Measurements from ENCODE around the gene FARS2.

The FARS2 gene

DNA sequence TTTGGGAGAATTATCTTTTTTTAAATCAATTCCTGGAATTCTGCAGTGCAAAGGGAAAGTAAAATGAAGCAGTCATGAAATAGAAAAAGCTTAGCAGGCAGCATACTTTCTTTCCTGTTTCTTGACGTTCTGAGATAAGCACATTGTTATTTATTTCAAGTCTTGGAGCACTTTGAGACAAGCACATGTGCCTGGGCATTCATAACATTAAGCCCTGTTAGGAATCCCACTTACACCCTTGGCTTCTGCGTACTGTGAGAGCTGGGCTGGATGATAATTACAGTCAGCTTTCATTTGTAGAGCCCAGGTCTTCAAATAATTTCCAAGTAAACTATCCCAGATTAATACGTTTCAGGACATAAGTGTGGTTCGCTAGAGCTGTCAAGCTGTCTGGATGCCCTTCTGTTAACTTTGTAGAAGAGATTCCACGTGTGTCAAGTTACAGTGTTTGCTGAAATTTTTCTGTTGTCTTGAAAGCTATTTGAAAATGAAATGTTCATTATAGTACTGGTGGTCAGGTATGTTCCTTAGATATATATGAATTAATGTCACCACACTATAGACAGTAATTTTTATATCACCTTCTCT, 8.9 kb downstream of the FARS2 start:
- H3K27me3 ChIP-seq (ENCODE audit: control insufficient read depth, insufficient read depth, low read length): no peaks in the 10 kb centered on the region
- no peaks in the 10 kb centered on the region for H3K36me3 ChIP-seq (ENCODE audit: control insufficient read depth, insufficient read depth, low read length)
- no peaks in the 10 kb centered on the region for H3K4me1 ChIP-seq (ENCODE audit: control insufficient read depth, insufficient read depth, low read length)
- H3K4me3 ChIP-seq (ENCODE audit: low read depth, low read length): no peak overlapping the region
- no peaks in the 10 kb centered on the region for H3K9me3 ChIP-seq (ENCODE audit: control insufficient read depth, insufficient read depth, low read depth, low read length)
- H3K9ac ChIP-seq (ENCODE audit: low read length): no peak overlapping the region
- no peak overlapping the region for H3K27ac ChIP-seq (ENCODE audit: low read depth, low read length)

DNA sequence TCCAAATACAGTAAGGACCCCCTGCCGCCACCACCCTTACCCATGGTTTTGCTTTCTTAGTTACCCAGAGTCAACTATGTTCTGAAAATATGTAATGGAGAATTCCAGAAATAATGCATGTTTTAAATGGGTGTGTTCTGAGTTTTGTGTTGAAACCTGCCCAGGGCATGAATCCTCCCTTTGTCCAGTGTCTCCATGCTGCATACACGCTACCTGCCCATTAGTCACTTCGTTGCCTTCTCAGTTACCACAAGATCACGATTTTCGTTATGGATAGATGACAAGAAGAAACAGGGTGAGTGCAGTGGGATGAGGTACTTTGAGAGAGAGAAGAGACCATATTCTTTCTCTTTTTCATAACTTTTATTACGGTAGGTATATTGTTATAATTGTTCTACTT, 10.6 kb downstream of the FARS2 start:
- no peaks in the 10 kb centered on the region for H3K9me3 ChIP-seq (ENCODE audit: control insufficient read depth, insufficient read depth, low read depth, low read length)
- no peak overlapping the region for H3K9ac ChIP-seq (ENCODE audit: low read length)
- no peak overlapping the region for H3K4me3 ChIP-seq (ENCODE audit: low read depth, low read length)
- H3K4me1 ChIP-seq (ENCODE audit: control insufficient read depth, insufficient read depth, low read length): peaks cover 8% of the 10 kb centered on the region
- H3K27ac ChIP-seq (ENCODE audit: low read depth, low read length): no peak overlapping the region
- H3K36me3 ChIP-seq (ENCODE audit: control insufficient read depth, insufficient read depth, low read length): no peaks in the 10 kb centered on the region
- no peaks in the 10 kb centered on the region for H3K27me3 ChIP-seq (ENCODE audit: control insufficient read depth, insufficient read depth, low read length)

DNA sequence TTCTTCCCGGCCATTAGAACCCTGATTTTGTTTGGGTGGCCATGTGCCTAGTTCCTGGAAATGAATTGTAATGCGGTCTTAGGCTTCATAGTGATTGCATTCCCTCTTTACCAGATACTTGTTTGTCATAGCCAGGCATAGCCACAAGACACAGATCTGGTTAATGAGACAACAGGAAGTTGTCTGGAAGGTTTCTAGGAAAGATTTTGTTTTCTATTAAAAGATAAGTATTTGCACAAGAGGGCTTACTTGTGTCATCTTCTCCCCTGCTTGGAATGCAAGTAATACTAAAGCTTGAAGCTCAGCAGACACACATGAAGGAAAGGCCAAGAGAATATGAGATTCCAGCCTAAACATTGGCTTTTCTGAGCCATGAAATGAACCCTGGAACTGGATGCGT, 12.9 kb downstream of the FARS2 start:
- Histone ChIP-seq H3K4me1 (ENCODE audit: control insufficient read depth, insufficient read depth, low read length) (peaks cover 13% of the 10 kb centered on the region), H3K36me3 (ENCODE audit: control insufficient read depth, insufficient read depth, low read length) (no peaks in the 10 kb centered on the region), H3K27ac (ENCODE audit: low read depth, low read length) (no peak overlapping the region), H3K9me3 (ENCODE audit: control insufficient read depth, insufficient read depth, low read depth, low read length) (no peaks in the 10 kb centered on the region), H3K27me3 (ENCODE audit: control insufficient read depth, insufficient read depth, low read length) (no peaks in the 10 kb centered on the region), H3K4me3 (ENCODE audit: low read depth, low read length) (no peak overlapping the region), H3K9ac (ENCODE audit: low read length) (no peak overlapping the region)

DNA sequence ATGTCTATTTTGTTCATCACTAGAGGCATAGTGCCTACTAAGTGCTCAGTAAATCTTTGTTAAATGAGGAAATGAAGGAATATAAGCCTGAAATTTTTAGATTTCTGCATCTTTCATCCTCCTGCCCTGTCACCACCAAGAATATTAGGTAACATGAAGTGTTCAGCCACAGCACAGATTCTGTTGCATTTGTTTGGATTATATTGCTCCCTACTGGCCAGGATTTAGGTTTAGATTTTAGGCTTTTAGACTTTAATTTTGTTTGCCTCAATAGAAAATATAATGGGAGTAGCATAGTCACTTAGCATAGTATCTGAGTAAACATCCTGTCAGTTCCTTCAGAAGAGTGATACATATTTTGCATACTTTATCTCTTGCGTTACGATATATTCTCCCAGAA, 14.2 kb downstream of the FARS2 start:
- Histone ChIP-seq H3K9me3 (ENCODE audit: control insufficient read depth, insufficient read depth, low read depth, low read length) (no peaks in the 10 kb centered on the region), H3K4me1 (ENCODE audit: control insufficient read depth, insufficient read depth, low read length) (peaks cover 13% of the 10 kb centered on the region), H3K4me3 (ENCODE audit: low read depth, low read length) (no peak overlapping the region), H3K27ac (ENCODE audit: low read depth, low read length) (no peak overlapping the region), H3K27me3 (ENCODE audit: control insufficient read depth, insufficient read depth, low read length) (no peaks in the 10 kb centered on the region), H3K9ac (ENCODE audit: low read length) (no peak overlapping the region), H3K36me3 (ENCODE audit: control insufficient read depth, insufficient read depth, low read length) (no peaks in the 10 kb centered on the region)

GRCh38 chr6:5276581-5276980, 15.3 kb downstream of the FARS2 start:
- H3K9me3 ChIP-seq (ENCODE audit: control insufficient read depth, insufficient read depth, low read depth, low read length): no peaks in the 10 kb centered on the region
- no peaks in the 10 kb centered on the region for H3K27me3 ChIP-seq (ENCODE audit: control insufficient read depth, insufficient read depth, low read length)
- no peak overlapping the region for H3K27ac ChIP-seq (ENCODE audit: low read depth, low read length)
- no peak overlapping the region for H3K4me3 ChIP-seq (ENCODE audit: low read depth, low read length)
- H3K4me1 ChIP-seq (ENCODE audit: control insufficient read depth, insufficient read depth, low read length): peaks cover 13% of the 10 kb centered on the region
- H3K9ac ChIP-seq (ENCODE audit: low read length): no peak overlapping the region
- H3K36me3 ChIP-seq (ENCODE audit: control insufficient read depth, insufficient read depth, low read length): no peaks in the 10 kb centered on the region

DNA sequence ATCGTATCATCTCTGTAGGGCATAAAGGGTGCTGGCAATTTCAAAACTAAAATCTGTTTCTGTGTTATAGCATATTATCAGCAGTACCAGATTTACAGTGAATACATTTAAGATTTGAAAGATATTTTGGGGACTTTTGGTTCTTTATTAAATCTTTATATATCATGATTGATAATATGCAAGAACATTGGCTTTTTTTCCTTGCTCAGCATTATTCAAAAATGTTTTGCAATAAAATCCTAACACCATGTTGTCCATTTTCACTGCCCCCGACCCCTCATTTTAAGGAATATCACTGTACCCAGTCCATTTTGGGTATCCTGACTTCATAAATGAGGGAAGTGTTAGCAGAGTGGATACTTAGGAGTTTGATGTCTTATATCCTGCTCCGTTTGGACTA, 16.3 kb downstream of the FARS2 start:
- Histone ChIP-seq H3K36me3 (ENCODE audit: control insufficient read depth, insufficient read depth, low read length) (no peaks in the 10 kb centered on the region), H3K9me3 (ENCODE audit: control insufficient read depth, insufficient read depth, low read depth, low read length) (no peaks in the 10 kb centered on the region), H3K4me3 (ENCODE audit: low read depth, low read length) (no peak overlapping the region), H3K4me1 (ENCODE audit: control insufficient read depth, insufficient read depth, low read length) (peaks cover 20% of the 10 kb centered on the region), H3K27ac (ENCODE audit: low read depth, low read length) (no peak overlapping the region), H3K27me3 (ENCODE audit: control insufficient read depth, insufficient read depth, low read length) (no peaks in the 10 kb centered on the region), H3K9ac (ENCODE audit: low read length) (no peak overlapping the region)

GRCh38 chr6:5278047-5278446, 16.7 kb downstream of the FARS2 start:
- Histone ChIP-seq H3K27me3 (ENCODE audit: control insufficient read depth, insufficient read depth, low read length) (no peaks in the 10 kb centered on the region), H3K9ac (ENCODE audit: low read length) (no peak overlapping the region), H3K9me3 (ENCODE audit: control insufficient read depth, insufficient read depth, low read depth, low read length) (no peaks in the 10 kb centered on the region), H3K4me3 (ENCODE audit: low read depth, low read length) (no peak overlapping the region), H3K27ac (ENCODE audit: low read depth, low read length) (no peak overlapping the region), H3K4me1 (ENCODE audit: control insufficient read depth, insufficient read depth, low read length) (peaks cover 20% of the 10 kb centered on the region), H3K36me3 (ENCODE audit: control insufficient read depth, insufficient read depth, low read length) (no peaks in the 10 kb centered on the region)

- no peak overlapping the region for H3K4me3 ChIP-seq (ENCODE audit: low read depth, low read length)
- no peaks in the 10 kb centered on the region for H3K9me3 ChIP-seq (ENCODE audit: control insufficient read depth, insufficient read depth, low read depth, low read length)
- H3K27me3 ChIP-seq (ENCODE audit: control insufficient read depth, insufficient read depth, low read length): no peaks in the 10 kb centered on the region
- no peak overlapping the region for H3K27ac ChIP-seq (ENCODE audit: low read depth, low read length)
- no peaks in the 10 kb centered on the region for H3K36me3 ChIP-seq (ENCODE audit: control insufficient read depth, insufficient read depth, low read length)
- H3K9ac ChIP-seq (ENCODE audit: low read length): no peak overlapping the region
- H3K4me1 ChIP-seq (ENCODE audit: control insufficient read depth, insufficient read depth, low read length): peaks cover 20% of the 10 kb centered on the region
These were observed 17.3 kb downstream of the FARS2 start for GRCh38 chr6:5278565-5279120.

GRCh38 chr6:5279891-5280338, 18.6 kb downstream of the FARS2 start:
- H3K9ac ChIP-seq (ENCODE audit: low read length): no peak overlapping the region
- H3K4me1 ChIP-seq (ENCODE audit: control insufficient read depth, insufficient read depth, low read length): peaks cover 20% of the 10 kb centered on the region
- H3K9me3 ChIP-seq (ENCODE audit: control insufficient read depth, insufficient read depth, low read depth, low read length): no peaks in the 10 kb centered on the region
- H3K36me3 ChIP-seq (ENCODE audit: control insufficient read depth, insufficient read depth, low read length): no peaks in the 10 kb centered on the region
- H3K27me3 ChIP-seq (ENCODE audit: control insufficient read depth, insufficient read depth, low read length): no peaks in the 10 kb centered on the region
- H3K27ac ChIP-seq (ENCODE audit: low read depth, low read length): no peak overlapping the region
- no peak overlapping the region for H3K4me3 ChIP-seq (ENCODE audit: low read depth, low read length)

GRCh38 chr6:5280920-5281319, 19.6 kb downstream of the FARS2 start:
- Histone ChIP-seq H3K36me3 (ENCODE audit: control insufficient read depth, insufficient read depth, low read length) (no peaks in the 10 kb centered on the region), H3K4me1 (ENCODE audit: control insufficient read depth, insufficient read depth, low read length) (peaks cover 20% of the 10 kb centered on the region), H3K9ac (ENCODE audit: low read length) (no peak overlapping the region)

GRCh38 chr6:5282191-5282623, 20.9 kb downstream of the FARS2 start:
- Histone ChIP-seq H3K9ac (ENCODE audit: low read length) (no peak overlapping the region), H3K9me3 (ENCODE audit: control insufficient read depth, insufficient read depth, low read depth, low read length) (no peaks in the 10 kb centered on the region), H3K36me3 (ENCODE audit: control insufficient read depth, insufficient read depth, low read length) (no peaks in the 10 kb centered on the region), H3K27ac (ENCODE audit: low read depth, low read length) (no peak overlapping the region), H3K27me3 (ENCODE audit: control insufficient read depth, insufficient read depth, low read length) (no peaks in the 10 kb centered on the region), H3K4me3 (ENCODE audit: low read depth, low read length) (no peak overlapping the region), H3K4me1 (ENCODE audit: control insufficient read depth, insufficient read depth, low read length) (peaks cover 11% of the 10 kb centered on the region)

More at GRCh38 chr6:5280920-5281319, 19.6 kb downstream of the FARS2 start:
- Histone ChIP-seq H3K9me3 (ENCODE audit: control insufficient read depth, insufficient read depth, low read depth, low read length) (no peaks in the 10 kb centered on the region), H3K27me3 (ENCODE audit: control insufficient read depth, insufficient read depth, low read length) (no peaks in the 10 kb centered on the region), H3K27ac (ENCODE audit: low read depth, low read length) (no peak overlapping the region), H3K4me3 (ENCODE audit: low read depth, low read length) (no peak overlapping the region)

All from HUES6 (cell line).